CD4-positive, alpha-beta T cell (primary cell): ENCODE results near the gene GABRA1. TPM values are rescaled to one million over a fixed set of nuclear protein-coding genes. Genes with fewer than 3 reads are reported as not detected.

Experiments
- ATAC-seq: fragments of 200-7000 bp; cut with Tn5 transposase; one replicate; pipeline ENCODE4 v1.10.0; 2022; ENCODE audit warnings: mild to moderate bottlenecking; ENCODE audit not compliant: poor library complexity
- CTCF ChIA-PET: fragments of 350-600 bp; sonication (Branson Sonifier 250); formaldehyde crosslinking; loops from one replicate; lab custom pipeline; 2021; ENCODE audit warnings: antibody characterized with exemption, inconsistent platforms; lab: Charles Lee
- POLR2A ChIA-PET: fragments of 350-600 bp; sonication (Branson Sonifier 250); formaldehyde crosslinking; loops from one replicate; lab custom pipeline; 2021; ENCODE audit warnings: antibody characterized with exemption, inconsistent platforms; lab: Charles Lee
- DNase-seq, 14 experiments: peaks; one replicate each; pipeline ENCODE4 v3.0.0-alpha.2; 2013 to 2020; ENCODE audit warnings: mixed read lengths in 2 of 14
- H3K27ac ChIP-seq, 2 donors: one replicate each; pipeline versions ENCODE4 v1.5.1 to v1.7.0; 2013; ENCODE audit warnings: low read length in 2 of 2, low read depth in 1 of 2, mild to moderate bottlenecking in 1 of 2
- H3K27me3 ChIP-seq, 2 experiments: 1 replicate in 1 of 2; 2 replicates in 1 of 2; pipeline versions ENCODE4 v1.6.1 to v1.7.0; 2013; ENCODE audit warnings: low read length in 2 of 2, control low read depth in 1 of 2, mild to moderate bottlenecking in 1 of 2, moderate library complexity in 1 of 2; ENCODE audit not compliant: insufficient read depth in 2 of 2, control insufficient read depth in 1 of 2
- H3K36me3 ChIP-seq: one replicate; pipeline ENCODE4 v1.6.1; 2013; ENCODE audit warnings: low read length, control low read depth; ENCODE audit not compliant: insufficient read depth
- H3K4me1 ChIP-seq: one replicate; pipeline ENCODE4 v1.6.1; 2013; ENCODE audit warnings: low read length, control low read depth; ENCODE audit not compliant: insufficient read depth
- H3K4me3 ChIP-seq: one replicate; pipeline ENCODE4 v1.5.1; 2013; ENCODE audit warnings: mild to moderate bottlenecking, low read length, moderate library complexity
- H3K9me3 ChIP-seq, 2 experiments: 1 replicate in 1 of 2; 2 replicates in 1 of 2; pipeline versions ENCODE4 v1.6.1 to v1.7.0; 2013; ENCODE audit warnings: low read length in 2 of 2, mild to moderate bottlenecking in 2 of 2, control low read depth in 1 of 2, moderate library complexity in 1 of 2; ENCODE audit not compliant: control insufficient read depth in 1 of 2, insufficient read depth in 1 of 2
- H3K27ac Mint-ChIP-seq: one replicate; pipeline ENCODE4 v1.8.0; 2020; ENCODE audit warnings: mixed read lengths
- H3K27me3 Mint-ChIP-seq: one replicate; pipeline ENCODE4 v1.8.0; 2021; ENCODE audit warnings: mixed read lengths
- H3K36me3 Mint-ChIP-seq: one replicate; pipeline ENCODE4 v1.8.0; 2021; ENCODE audit warnings: low read depth, mixed read lengths
- H3K4me1 Mint-ChIP-seq: one replicate; pipeline ENCODE4 v1.8.0; 2021; ENCODE audit warnings: low read depth, mixed read lengths
- H3K4me3 Mint-ChIP-seq: one replicate; pipeline ENCODE4 v1.8.0; 2020; ENCODE audit warnings: mild to moderate bottlenecking, mixed read lengths
- H3K9me3 Mint-ChIP-seq: one replicate; pipeline ENCODE4 v1.8.0; 2020; ENCODE audit warnings: mixed read lengths
- CTCF ChIP-seq: fragments of 200-600 bp; IDR thresholded peaks from one replicate; pipeline ENCODE4 v1.8.0; 2022; ENCODE audit warnings: antibody characterized with exemption, mild to moderate bottlenecking
- intact Hi-C, 2 experiments: fragments of 100-400 bp; cut with DNase I in 1 of 2; cut with micrococcal nuclease in 1 of 2; formaldehyde crosslinking; loops; one replicate each; pipeline versions ENCODE4 v1.15.1 to v1.9.0; 2023 to 2025; cut with DNase I, micrococcal nuclease
- total RNA-seq, 174 experiments: library from RNA in 2 of 174; stranded (reverse) in 2 of 174; gene quantifications; one replicate each; pipeline ENCODE4 v1.2.3 and lab custom pipeline; 2021 to 2026

Gene GABRA1
- total RNA-seq, 2 experiments from 2014 or later, result not detected

- H3K36me3 Mint-ChIP-seq, result no peaks in the 10 kb centered on the region
- H3K4me3 ChIP-seq, result no peak overlapping the region
- no peaks in the 10 kb centered on the region for H3K9me3 ChIP-seq
- H3K4me3 Mint-ChIP-seq, result no peak overlapping the region
- H3K27ac Mint-ChIP-seq, result no peak overlapping the region
- TF ChIP-seq CTCF, result no peak
- no peaks in the 10 kb centered on the region for H3K4me1 Mint-ChIP-seq
- POLR2A ChIA-PET, result no interaction called here
- H3K27ac ChIP-seq, result no peak overlapping the region
- H3K9me3 Mint-ChIP-seq, result peaks cover 6% of the 10 kb centered on the region
- H3K36me3 ChIP-seq, result no peaks in the 10 kb centered on the region
- no peaks in the 10 kb centered on the region for H3K27me3 Mint-ChIP-seq
- no peaks in the 10 kb centered on the region for H3K4me1 ChIP-seq
- CTCF ChIA-PET, result no interaction called here
- intact Hi-C loops, result no loop called here
- ATAC-seq (no peak), DNase-seq (no peak)
- H3K27me3 ChIP-seq, result no peaks in the 10 kb centered on the region
Measured at GRCh38 chr5:161946911-161947310, 99.0 kb downstream of the GABRA1 start.

Other genes starting within 250 kb of the GABRA1 start
- not detected for gene GABRA6, start 162.4 kb upstream of the GABRA1 start, total RNA-seq
- gene GABRG2, start 219.7 kb downstream of the GABRA1 start, total RNA-seq, result not detected